Activated T-cell treated with anti-CD3 and anti-CD28 coated beads for 4 hours (primary cell): ENCODE data around the gene KDM2B.
"Not testable (repeated sequence)": the region's sequence is repeated elsewhere in the genome, so short reads cannot be mapped to it uniquely, and the experiment has no call there.

Source experiments
- DNase-seq: peaks from one replicate; pipeline ENCODE4 v3.0.0-alpha.2; 2020

The KDM2B gene

DNA sequence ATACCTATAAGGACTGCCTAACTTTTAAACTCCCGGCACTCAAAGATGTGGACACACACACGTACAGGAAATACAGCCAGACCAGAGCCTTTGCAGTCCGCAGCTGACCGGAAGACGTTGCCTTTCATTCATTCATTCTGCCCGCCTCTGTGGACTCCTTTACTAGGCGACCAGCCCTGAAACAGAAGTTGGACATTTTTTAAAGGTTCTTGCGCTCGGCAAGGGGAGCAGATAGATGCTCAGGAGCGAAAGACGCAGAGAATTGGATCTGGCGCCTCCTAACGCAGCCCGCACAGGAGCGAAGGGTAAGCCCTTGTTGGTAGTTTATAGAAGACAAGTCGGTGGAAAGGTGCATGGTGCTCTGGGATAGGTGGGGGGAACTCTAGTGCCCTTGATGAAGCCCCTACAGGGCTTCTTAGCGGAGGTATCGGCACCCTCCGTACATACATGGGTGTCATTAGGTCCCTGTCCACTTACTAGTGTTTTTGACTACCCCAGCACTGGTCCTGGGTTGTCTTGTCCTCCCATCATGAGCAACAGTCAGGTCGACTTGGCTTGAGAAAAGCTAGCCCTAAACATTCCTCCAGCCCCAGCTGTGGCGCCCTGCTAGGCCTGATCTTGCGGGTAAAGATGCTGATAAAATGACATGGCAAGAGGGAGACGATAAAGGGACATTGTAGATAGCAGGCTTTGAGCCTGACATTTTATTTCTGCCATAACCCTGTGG, at the start of gene KDM2B:
KDM2B (minus strand) TSS at position 65 of the 727 bp plus-strand sequence. CDS start 112 bp downstream, outside the sequence.
- DNase-seq: no peak

DNA sequence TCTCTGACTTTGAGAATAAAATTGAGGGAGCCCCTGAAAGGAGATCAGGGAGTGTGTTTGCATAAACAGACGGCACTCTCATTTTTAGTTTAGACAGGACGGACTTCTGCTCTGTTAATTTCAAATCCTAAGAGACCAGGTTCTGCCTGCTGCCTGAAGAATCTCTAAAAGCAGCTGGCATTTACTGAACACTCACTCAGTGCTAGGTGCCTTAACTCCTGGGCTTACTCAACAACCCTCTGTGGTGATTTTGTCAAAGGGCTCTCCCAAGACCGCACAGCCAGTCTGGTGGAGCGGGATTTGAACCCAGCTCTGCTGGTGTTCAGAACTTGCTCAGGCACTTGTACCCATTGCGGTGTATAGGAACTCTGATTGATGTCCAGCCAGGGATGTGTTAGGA, 47.7 kb upstream of the KDM2B start:
- no peak for DNase-seq

DNA sequence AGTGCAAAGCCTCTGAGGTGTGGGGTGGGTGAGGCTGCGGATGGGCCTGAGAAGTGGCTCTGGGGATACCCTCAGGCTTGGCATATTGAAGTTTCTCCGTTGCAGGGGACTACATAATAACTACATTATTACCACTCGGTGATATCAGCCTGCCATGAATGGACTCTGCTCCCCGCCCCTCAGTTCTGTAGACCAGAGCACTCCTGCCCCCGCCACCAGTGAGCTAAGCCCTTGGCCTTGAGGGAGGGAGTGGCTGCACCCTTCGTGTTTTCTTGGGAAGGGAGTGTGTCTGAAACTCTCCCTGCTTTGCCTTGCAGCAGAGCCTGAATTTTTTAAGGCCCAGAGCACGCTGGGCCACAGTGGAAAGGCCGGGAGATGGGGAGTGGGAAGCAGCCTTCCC, 47.2 kb upstream of the KDM2B start:
- no peak for DNase-seq

DNA sequence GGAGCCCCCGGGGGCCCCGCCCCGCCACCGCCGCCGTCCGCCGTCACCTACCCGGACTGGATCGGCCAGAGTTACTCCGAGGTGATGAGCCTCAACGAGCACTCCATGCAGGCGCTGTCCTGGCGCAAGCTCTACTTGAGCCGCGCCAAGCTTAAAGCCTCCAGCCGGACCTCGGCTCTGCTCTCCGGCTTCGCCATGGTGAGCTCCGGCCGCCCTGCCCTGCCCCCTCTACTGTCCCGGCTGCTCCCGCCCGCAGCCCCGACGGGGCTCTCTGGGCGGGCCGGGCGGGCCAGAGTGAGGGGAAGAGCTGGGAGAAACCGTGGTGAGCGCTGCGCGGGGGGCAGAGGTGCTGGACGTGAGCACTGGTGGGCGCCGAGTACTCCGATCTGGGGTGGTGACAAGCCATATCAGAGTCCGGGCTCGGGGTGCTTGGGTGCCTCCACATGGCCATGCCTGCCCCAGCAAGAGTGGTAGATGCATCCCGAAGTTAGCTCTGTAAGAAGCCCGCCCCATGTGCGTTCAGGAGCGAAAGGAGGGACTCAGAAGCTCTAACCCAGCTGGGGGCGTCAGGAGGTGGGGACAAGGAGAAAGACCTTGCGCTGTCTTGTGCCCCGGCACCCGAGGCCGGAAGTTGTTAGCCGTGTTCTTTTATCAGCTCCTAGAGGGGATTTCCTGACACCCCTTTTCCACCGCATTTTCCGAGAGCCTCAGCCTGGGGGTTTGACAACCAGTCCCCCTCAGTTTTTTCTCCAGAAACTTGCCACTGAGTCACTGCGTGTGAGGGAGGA, 46.2 kb upstream of the KDM2B start:
- DNase-seq: peak; percentile 88

DNA sequence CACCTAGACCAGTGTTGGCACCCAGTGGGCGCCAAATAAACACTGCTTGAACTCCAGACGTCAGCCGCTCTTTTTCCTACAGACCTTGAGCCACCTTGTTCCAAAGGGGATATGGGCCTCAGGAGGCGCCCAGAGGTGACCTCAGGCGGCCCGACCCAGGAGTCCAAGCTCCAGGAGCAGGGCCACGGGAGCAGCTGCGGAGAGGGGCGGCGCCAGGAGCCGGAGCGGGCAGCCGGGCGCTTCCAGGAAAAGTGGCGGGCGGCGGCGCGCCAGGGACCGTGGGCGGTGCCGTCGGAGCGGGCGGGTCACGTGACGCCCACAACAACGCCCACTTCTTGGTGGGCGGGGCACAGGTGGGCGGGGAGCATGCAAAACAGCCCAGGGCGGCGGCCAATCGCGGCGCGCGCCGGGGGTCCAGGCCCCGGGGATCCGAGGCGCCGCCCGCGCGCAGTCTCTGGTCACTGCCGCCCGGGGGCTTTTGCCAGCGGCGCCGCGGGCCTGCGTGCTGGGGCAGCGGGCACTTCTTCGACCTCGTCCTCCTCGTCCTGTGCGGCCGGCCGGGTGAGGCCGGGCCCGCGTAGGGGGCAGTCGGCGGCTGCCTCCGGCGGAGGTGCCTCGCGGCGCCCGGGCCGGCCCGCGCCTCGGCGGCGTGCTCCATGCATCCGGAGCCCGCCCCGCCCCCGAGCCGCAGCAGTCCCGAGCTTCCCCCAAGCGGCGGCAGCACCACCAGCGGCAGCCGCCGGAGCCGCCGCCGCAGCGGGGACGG, 45.4 kb upstream of the KDM2B start, which contains the start of gene ORAI1:
ORAI1 (plus strand) TSS at position 444 of the 766 bp plus-strand sequence.
- DNase-seq: peak; percentile 98

DNA sequence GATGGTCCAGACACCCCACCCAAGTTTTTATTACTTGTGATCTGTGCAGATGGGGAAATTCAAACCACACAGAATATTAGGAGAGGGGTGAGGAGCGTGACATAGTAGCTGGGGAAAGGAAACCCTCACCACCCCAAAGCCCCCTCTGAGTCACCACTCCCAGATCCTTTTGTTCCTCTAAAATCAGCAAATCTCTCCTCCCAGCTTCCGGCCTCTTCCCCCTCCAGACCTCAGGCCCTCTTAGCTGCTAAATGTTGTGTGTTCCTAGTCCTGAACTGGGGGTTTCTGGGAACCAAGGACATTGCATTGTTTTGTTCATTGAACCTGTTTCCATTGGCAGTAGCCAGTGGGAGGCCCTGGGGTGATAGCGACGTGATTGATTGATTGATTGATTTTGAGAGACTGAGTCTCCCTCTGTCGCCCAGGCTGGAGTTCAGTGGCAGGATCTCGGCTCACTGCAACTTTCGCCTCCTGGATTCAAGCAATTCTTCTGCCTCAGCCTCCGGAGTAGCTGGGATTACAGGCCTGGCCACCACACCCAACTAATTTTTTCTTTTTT, 39.6 kb upstream of the KDM2B start:
- no peak for DNase-seq

DNA sequence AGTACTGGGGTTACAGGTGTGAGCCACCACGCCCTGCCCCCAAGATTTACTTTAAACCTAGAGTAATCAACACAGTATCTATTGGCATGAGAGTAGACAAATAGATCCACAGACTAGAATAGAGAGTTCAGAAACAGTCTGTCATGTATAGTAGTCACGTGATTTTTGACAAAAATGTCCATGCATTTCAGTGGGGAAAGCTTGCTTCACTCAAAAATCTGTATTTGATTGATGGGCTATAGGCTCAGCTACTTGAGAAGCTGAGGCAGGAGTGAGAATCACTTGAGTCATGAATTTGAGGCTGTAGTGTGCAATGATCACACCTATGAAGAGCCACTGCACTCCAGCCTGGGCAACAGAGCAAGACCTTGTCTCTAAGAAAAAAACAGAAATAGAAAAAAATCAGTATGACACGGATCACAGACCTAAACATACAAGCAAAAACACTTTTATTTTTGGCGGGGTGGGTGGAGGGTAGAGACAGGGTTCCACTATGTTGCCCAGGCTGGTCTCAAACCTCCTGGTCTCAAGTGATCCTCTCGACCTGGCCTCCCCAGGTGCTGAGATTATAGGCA, 37.9 kb upstream of the KDM2B start:
- DNase-seq: no peak

DNA sequence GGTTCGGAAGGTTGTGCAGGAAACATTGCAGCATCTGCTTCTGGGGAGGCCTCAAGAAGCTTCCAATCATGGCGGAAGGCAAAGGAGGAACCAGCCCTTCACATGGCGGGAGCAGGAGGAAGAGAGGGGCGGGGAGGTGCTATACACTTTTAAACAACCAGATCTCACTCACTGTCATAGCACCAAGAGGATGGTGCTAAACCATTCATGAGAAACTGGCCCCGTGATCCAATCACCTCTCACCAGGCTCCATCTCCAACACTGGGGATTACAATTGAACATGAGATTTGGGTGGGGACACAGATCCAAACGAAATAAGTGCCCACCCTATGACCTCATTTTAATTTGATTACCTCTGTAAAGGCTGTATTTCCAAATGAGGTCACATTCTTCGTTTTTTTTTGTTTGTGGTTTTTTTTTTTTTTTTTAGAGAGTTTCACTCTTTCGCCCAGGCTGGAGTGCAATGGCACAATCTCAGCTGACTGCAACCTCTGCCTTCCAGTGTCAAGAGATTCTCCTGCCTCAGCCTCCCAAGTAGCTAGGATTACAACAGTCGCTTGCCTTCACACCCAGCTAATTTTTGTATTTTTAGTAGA, 34.1 kb upstream of the KDM2B start:
- no peak for DNase-seq

DNA sequence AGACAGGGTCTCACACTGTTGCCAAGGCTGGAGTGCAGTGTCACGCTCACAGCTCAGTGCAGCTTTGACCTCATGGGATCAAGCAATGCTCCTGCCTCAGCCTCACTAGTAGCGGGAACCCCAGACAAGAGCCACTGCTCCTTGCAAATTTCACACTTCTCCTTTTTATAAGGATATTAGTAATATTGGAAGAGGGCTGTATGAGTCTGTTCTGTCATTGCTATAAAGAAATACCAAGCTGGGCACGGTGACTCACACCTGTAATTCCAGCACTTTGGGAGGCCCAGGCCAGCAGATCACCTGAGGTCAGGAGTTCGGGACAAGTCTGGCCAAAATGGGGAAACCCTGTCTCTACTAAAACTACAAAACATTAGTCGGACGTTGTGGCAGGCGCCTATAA, 32.6 kb upstream of the KDM2B start:
- DNase-seq: no peak

DNA sequence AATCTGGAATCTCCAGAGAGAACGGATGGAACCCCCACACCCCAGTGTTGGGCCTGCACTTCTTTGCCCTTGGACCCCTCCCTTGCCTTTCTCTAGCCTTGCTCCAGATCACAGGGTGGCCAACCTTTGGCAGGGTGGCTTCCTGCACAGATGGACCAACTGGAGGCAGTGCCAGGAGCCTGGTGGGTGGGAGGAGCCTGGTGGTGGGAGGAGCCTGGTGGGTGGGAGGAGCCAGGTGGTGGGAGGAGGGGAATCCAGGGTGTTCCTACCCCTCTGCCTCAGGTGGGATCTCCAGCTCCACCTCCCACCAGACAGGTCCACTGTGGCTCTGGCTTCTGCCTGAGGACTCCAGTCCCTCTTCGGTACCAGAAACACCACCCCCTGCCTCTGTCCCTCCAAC, 30.5 kb upstream of the KDM2B start:
- DNase-seq: no peak

DNA sequence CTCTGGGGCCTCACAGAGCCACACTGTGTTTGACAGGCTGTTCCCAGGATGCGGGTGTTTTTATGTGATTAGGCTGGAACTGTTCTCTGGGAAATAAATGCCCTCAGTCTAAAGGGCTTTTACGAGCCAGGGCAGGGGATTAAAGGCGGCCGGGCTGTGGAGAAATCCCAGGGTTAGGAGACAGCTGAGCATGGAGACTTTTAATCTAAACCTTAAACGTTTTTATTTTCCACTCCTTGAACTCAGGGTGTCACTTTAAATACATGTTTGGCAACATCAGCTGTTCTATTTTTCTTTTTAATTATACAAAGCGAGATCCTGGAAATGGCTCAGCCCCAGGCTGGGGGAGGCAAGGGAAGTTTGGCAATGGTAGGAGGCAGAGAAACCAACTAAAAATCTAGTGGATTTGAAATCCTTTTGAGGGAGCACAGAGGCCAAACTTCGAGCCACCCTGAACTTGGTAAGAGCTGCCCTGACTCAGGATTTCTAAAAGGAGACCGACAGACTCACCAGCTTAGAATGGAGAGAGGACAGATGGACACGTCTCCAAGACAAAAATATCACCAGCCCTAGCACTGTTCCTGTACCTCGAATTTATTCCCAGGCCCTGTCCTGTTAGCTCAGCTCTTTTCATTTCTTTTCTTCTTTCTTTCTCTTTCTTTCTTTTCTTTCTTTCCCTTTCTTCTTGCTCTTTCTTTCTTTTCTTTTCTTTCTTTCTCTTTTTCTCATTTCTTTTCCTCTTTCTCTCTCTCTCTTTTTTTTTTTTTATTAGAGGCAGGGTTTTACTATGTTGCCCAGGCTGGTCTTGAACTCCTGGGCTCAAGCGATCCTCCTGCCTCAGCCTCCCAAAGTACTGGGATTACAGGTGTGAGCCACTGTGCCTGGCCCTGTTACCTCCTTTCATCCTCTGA, 29.7 kb upstream of the KDM2B start:
- no peak for DNase-seq

DNA sequence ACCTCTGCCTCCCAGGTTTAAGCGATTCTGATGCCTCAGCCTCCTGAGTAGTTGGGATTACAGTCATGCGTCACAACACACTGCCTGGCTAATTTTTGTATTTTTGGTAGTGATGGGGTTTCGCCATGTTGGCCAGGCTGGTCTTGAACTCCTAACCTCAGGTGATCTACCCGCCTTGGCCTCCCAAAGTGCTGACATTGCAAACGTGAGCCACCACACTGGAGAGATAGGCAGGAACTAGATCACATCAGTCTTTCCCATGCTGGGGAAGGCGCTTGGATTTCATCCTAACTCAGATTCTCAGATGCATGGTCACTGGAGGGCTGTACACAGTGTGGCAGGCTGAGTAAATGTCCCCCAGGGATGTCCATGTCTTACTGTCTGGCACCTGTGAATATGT, 27.5 kb upstream of the KDM2B start:
- no peak for DNase-seq

DNA sequence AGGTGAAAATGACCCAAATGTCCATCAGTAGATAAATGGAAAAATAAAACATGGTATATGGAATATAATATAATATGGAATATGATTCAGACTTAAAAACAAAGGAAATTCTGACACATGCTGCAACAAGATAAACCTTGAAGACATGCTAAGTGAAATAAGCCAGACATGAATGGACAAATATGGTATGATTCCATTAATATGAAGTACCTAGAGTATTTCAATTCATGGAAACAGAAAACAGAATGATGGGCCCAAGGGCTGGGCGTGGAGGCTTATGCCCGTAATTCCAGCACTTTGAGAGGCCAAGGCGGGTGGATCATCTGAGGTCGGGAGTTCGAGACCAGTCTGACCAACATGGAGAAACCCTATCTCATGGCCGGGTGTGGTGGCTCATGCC, 22.8 kb upstream of the KDM2B start:
- DNase-seq: no peak

DNA sequence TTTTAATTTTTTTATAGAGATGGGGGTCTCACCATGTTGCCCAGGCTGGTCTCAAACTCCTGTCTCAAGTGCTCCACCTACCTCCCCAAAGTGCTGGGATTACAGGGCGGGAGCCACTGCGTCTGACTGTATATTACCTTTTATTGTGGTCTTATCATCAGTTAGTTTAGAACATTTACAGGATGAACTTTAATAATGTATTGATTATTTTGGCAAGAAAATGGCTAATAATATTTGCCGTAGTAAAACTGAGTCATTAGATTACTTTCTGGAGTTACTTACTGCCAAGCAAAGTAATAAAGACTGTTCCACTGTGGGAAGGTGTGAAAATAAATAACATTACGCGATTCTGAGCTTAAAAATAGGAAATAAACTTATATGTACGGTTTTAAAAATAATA, 21.9 kb upstream of the KDM2B start:
- no peak for DNase-seq

DNA sequence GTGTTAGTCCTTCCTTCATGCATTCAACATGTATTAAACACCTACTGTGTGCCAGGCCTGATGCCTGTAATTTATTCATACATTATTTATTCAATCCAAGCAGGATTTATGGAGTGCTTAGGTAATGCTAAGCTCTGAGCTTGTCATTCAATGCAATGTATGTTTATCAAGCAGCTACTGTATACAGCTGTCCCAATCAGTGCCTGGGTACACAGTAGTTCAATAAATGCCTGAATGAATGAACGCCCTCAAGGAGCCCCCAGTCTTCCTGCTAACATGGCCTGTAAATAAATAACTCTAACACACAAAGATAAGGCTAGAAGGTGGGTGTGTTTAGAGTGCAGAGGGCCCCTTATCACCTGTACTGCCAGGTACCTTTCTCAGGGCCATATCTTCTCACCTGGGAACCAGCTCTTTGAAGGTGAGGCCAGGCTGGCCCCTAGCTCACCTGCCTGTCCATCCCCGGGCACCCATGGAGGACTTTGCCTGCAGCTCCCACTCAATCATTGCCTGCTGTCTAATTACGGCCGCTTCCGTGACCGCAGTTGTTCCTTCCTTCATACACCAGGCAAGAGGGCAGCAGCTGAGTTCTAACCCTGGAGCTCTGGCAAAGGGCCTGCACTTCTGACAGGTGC, 20.0 kb upstream of the KDM2B start:
- DNase-seq: no peak

DNA sequence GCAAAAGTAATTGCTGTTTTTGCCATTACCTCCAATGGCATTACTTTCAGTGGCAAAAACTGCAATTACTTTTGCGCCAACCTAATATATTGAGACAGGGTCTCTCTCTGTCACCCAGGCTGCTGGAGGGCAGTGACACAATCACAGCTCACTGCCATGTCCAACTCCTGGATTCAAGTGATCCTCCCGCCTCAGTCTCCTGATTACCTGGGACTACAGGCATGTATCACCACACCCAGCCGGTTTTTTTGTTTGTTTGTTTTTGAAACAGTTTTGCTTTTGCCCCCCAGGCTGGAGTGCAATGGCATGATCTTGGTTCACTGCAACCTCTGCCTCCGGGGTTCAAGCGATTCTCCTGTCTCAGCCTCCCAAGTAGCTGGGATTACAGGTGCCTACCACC, 15.7 kb upstream of the KDM2B start:
- DNase-seq: no peak

DNA sequence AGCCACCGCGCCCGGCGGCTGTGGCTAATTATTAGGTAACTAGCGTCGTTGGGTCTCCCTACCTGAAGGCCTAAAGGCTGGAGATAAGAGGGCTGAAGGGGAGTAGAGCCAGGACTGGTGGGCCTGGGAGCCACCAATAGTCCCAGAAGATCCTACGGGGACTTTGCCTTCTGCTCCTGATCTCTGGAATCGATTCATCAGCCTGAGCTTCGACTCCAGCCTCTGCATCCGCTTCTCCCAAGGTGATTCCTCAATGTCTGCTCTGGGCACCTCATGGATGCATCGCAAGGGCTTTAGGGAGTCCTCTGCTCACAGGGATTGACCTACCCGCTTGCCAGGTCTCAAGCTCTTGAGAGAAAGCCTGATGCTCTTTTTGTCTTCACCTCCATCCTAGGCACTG, 14.7 kb upstream of the KDM2B start:
- DNase-seq: no peak

DNA sequence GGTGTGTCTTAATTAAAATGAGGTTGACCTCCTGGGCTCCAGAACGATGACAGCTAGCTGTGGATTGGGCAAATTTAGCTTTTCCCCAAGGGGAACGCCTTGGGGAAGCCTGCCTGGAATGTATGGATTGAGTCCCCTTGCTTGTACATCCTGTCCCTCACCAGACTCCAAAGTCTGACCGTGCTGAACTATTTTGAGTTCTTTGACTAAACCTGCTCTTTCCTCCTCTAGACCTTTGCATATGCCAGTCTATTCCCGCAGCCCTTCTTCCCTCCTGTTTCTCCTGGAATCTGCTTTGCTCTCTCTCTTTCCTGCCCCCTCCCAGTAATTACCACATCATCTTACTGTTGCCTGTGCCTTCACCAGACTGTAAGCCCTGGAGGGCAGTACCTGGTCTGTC, 11.5 kb upstream of the KDM2B start:
- DNase-seq: no peak

DNA sequence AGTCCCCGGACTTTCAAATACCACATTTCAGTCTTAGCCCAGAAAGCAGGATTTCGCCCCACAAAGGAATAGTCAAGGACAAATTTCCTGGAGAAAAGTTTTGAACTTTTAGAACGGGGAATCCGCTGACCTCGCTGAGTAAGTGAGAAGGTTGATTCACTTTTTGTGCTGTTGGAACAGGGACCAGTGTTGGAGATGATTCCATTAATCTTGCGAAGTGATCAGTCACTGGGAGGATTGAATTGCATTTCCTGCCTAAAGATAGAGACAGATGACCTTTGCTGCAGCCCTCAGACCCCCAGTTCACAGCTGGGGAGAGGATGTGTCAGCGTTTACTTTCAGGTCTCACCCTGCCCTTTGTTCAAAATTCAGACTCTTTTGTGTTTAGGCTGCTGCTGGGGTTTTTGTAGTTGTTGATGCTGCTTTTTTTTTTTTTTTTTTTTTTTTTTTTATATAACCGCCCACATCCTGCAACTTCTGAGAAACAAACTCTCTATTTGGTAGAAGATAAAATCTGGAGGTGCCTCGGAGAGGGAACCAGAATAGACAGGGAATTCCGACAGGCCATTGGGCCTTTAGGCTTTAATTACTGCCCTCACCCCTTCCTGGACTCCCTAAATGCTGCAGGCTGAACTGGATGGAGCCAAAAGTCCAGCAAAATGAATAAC, 9.8 kb upstream of the KDM2B start:
- DNase-seq: peak; percentile 38

DNA sequence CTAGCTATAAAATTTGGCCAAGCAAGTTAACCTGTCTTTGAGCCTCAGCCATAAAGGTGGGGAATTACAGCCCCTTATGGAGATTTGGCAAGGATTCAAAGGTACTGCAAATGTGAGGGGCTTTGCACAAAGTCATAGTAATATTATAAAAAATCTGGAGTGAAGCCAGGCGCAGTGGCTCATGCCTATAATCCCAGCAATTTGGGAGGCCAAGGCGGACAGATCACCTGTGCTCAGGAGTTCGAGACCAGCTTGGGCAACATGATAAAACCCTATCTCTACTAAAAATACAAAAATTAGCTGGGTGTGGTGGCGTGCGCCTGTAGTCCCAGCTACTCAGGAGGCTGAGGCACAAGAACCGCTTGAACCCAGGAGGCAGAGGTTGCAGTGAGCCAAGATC, 4.1 kb upstream of the KDM2B start:
- DNase-seq: not testable (repeated sequence)
